GM12878 (cell line): ENCODE results near the gene CFAP141.

Source experiments
- ESRRA ChIP-seq: IDR thresholded peaks from 2 replicates; pipeline ENCODE4 v1.6.1; 2012; ENCODE audit warnings: mild to moderate bottlenecking, low read length, improper control_type of control experiment
- EZH2 ChIP-seq: IDR thresholded peaks from 2 replicates; pipeline ENCODE4 v1.6.1; 2012; ENCODE audit warnings: low read depth, mild to moderate bottlenecking, control low read depth, inconsistent platforms, low read length, borderline replicate concordance; ENCODE audit not compliant: control insufficient read depth
- POLR2A ChIP-seq: IDR thresholded peaks from 2 replicates; pipeline ENCODE4 v1.6.1; 2011; ENCODE audit warnings: low read depth, mild to moderate bottlenecking, low read length
- SIN3A ChIP-seq: IDR thresholded peaks from 2 replicates; pipeline ENCODE4 v1.6.1; 2012; ENCODE audit warnings: low read depth, low read length, improper control_type of control experiment
- ZSCAN29 ChIP-seq: fragments of 450-650 bp; IDR thresholded peaks from 2 replicates; pipeline ENCODE4 v1.6.1; 2017; ENCODE audit warnings: mild to moderate bottlenecking, moderate library complexity

GRCh38 chr1:154154053-154154452, 52.1 kb downstream of the CFAP141 start:
- TF ChIP-seq SIN3A (no peak), EZH2 (no peak), ESRRA (no peak), POLR2A (no peak), ZSCAN29 (no peak)
